Fibroblast of mammary gland (primary cell): ENCODE measurements around the gene OSBPL1A.

Source experiments
- DNase-seq: peaks from one replicate; pipeline ENCODE4 v3.0.0-alpha.2; 2010; ENCODE audit warnings: low read depth
- H3K4me3 ChIP-seq: 2 replicates; pipeline ENCODE4 v1.5.1; 2011; ENCODE audit warnings: low read depth, mild to moderate bottlenecking, low read length, moderate library complexity; ENCODE audit not compliant: control insufficient read depth
- TF ChIP-seq, protein P1 (sequence below): conservative IDR thresholded peaks from 2 replicates; pipeline ENCODE4 v1.5.1; 2011; ENCODE audit warnings: low read depth, low read length, inconsistent platforms; ENCODE audit not compliant: control insufficient read depth, insufficient read depth

OSBPL1A gene

DNA sequence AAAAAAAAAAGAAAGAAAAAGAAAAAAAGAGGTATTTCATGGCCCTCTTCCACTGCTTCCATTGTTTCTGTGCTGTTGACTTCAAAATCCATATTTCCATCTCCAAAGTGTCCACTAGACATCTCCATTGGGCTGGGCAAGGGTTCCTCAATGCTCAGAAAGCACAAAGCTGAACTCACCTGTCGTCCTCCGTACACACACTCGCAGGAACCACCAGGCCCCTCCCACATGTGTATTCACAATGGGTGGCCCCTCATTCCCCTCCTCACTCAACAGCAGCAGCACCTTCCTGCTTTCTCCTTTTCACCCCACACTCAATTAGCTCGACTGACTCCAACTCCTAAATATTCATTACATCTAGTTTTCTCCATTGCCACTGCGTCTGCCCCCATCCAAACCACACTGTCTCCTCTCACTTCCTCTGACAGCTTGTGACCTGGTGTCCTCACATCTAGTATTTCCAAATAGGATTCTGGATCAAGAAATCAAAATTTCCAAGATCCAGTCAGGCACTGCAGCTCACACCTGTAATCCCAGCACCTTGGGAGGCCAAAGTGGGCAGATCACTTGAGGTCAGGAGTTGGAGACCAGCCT lies 25.2 kb downstream of the OSBPL1A start:
- DNase-seq = no peak
- TF ChIP-seq, protein P1, sequence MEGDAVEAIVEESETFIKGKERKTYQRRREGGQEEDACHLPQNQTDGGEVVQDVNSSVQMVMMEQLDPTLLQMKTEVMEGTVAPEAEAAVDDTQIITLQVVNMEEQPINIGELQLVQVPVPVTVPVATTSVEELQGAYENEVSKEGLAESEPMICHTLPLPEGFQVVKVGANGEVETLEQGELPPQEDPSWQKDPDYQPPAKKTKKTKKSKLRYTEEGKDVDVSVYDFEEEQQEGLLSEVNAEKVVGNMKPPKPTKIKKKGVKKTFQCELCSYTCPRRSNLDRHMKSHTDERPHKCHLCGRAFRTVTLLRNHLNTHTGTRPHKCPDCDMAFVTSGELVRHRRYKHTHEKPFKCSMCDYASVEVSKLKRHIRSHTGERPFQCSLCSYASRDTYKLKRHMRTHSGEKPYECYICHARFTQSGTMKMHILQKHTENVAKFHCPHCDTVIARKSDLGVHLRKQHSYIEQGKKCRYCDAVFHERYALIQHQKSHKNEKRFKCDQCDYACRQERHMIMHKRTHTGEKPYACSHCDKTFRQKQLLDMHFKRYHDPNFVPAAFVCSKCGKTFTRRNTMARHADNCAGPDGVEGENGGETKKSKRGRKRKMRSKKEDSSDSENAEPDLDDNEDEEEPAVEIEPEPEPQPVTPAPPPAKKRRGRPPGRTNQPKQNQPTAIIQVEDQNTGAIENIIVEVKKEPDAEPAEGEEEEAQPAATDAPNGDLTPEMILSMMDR = no peak
- no peak overlapping the region for H3K4me3 ChIP-seq

DNA sequence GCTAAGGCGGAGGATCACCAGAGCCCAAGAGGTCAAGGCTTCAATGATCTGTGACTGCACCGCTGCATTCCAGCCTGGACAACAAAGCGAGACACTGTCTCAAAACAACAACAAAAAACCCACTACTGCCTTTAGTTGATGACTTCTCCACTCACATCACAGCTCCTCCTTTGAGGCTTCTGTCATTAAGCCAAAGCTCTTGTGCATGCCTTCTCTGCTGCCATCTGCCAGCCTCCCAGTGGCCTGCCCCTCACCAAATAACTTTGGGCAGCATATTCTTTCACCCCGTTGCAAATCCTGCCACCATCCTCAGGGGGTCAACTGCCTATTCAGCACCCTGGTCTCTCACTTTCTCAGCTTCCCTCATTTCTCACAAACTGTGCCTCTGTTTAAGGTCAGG lies 27.5 kb downstream of the OSBPL1A start:
- no peak for DNase-seq
- H3K4me3 ChIP-seq = no peak overlapping the region
- TF ChIP-seq, protein P1 = no peak

DNA sequence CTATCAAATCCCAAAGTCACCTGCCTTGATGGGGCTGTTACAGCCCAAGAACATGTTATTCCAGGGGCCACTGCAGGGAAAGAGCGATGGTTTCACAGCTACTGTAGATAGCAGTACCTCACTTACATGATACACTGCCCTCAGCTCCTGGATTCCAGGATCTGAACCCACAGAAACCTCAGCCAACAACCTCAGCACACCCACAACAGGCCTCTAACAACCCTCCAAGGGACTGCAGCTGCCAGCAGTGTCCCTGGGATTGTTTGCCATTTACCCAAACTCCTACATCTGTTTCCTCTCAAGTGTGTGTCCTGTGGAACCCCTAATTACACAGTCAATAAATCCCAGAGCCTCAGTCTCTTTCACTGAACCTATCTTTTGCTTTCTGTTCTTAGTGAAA lies 28.2 kb downstream of the OSBPL1A start:
- no peak overlapping the region for H3K4me3 ChIP-seq
- DNase-seq = no peak
- TF ChIP-seq, protein P1 = no peak

DNA sequence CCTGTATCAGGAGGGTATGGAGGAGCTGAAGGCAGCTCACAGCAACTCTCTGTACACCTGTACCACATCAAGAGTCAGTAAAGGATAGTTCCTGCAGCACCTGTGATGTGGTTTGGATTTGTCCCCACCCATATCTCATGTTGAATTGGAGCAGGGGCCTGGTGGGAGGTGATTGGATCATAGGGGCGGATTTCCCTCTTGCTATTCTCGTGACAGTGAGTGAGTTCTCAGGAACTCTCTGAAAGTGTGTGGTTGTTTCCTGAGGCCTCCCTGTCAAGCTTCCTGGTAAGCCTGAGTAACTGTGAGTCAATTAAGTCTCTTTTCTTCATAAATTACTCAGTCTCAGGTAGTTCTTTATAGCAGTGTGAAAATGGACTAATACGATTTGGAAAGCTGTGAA lies 28.9 kb downstream of the OSBPL1A start:
- TF ChIP-seq, protein P1 = no peak
- no peak overlapping the region for H3K4me3 ChIP-seq
- DNase-seq = no peak

DNA sequence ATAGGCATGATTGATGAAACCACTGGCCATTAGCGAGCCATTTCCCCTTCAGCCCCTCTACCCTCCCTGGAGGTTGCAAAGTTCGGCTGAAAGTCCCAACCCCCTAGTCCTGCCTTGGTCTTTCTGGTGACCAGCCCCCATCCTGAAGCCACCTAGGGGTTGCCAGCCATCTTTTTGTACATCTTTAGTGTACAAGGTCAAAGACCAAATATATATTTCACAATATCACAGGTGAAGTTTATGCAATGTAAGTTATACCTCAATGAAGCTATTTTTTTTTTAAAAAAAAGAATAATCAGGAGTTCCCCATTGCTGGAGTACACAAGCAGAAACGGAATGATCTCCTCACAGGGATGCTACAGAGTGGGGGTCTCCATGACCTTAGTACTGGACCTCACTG lies 31.3 kb downstream of the OSBPL1A start:
- no peak overlapping the region for H3K4me3 ChIP-seq
- TF ChIP-seq, protein P1 = no peak
- no peak for DNase-seq

DNA sequence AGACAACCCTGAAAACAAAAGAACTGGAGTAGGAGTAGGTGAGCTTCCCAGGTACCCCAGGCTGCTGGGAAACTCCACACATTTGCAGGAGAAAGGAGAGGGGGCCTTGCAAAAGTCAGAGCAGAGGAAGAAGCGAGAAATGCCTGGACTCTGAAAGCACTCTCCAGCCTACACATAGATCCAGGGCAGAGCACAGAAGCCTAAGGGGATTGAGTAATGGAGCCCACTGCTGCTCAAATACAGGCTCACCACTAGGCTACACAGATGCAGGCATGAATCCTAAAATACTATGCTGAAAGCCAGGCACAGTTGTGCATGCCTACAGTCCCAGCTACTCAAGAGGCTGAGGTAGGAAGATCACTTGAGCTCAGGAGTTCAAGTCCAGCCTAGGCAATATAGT lies 33.4 kb downstream of the OSBPL1A start:
- TF ChIP-seq, protein P1 = no peak
- DNase-seq = no peak
- no peak overlapping the region for H3K4me3 ChIP-seq

DNA sequence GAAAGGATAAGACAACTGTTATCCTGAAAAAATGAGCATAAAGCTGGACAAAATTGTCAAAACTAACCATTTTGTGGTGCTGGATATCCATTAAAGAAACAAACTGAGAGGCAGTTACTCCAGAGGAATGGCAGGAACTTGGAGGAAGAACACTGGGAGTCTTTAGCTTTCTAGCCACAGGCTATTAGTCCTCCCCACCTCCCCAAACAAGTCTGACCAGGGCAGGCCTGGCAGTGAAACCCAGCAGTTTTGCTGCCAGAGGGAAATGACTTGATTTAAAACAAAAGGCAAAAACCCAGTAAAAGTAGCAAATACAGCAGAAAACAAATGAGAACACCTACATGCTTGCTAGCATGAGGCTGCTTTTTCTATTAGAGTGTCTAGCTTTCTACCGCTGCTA lies 34.9 kb downstream of the OSBPL1A start:
- no peak for DNase-seq
- no peak overlapping the region for H3K4me3 ChIP-seq
- TF ChIP-seq, protein P1 = no peak
